SIG-M5 (cell line): ENCODE results near the gene PPP1R14D.

Experiments
- DNase-seq: peaks from one replicate; lab custom pipeline; 2025; lab: John Stamatoyannopoulos, UW

PPP1R14D gene

GRCh38 chr15:40852529-40852928 lies 24.0 kb upstream of the PPP1R14D start:
- DNase-seq, result no peak

- no peak for DNase-seq
Observed at GRCh38 chr15:40850576-40851112, 22.1 kb upstream of the PPP1R14D start.

GRCh38 chr15:40847223-40847961 lies 18.9 kb upstream of the PPP1R14D start:
- DNase-seq, result peak; percentile 72

- no peak for DNase-seq
Observed at GRCh38 chr15:40846841-40847222, 18.3 kb upstream of the PPP1R14D start.

- no peak for DNase-seq
Observed at GRCh38 chr15:40845511-40846284, 17.2 kb upstream of the PPP1R14D start.

- DNase-seq, result no peak
Observed at GRCh38 chr15:40845036-40845435, 16.5 kb upstream of the PPP1R14D start.

GRCh38 chr15:40844696-40845030 lies 16.2 kb upstream of the PPP1R14D start:
- DNase-seq, result no peak

GRCh38 chr15:40843885-40844695 lies 15.6 kb upstream of the PPP1R14D start, which contains the start of gene SPINT1:
SPINT1 (plus strand) TSS chr15:40844048; CDS start chr15:40844555, 507 bp downstream.
- no peak for DNase-seq

GRCh38 chr15:40843261-40843884 lies 14.9 kb upstream of the PPP1R14D start:
- no peak for DNase-seq

- DNase-seq, result no peak
Observed at GRCh38 chr15:40841741-40842140, 13.2 kb upstream of the PPP1R14D start.

- DNase-seq, result no peak
Observed at GRCh38 chr15:40838756-40839155, 10.2 kb upstream of the PPP1R14D start.

- no peak for DNase-seq
Observed at GRCh38 chr15:40836020-40836419, 7.5 kb upstream of the PPP1R14D start.

- DNase-seq, result no peak
Observed at GRCh38 chr15:40832903-40833302, 4.4 kb upstream of the PPP1R14D start.

GRCh38 chr15:40831861-40832260 lies 3.4 kb upstream of the PPP1R14D start:
- no peak for DNase-seq

GRCh38 chr15:40830884-40831283 lies 2.4 kb upstream of the PPP1R14D start:
- DNase-seq, result no peak

GRCh38 chr15:40829115-40829514 lies 607 bp upstream of the PPP1R14D start:
- no peak for DNase-seq

GRCh38 chr15:40826423-40827075 lies 2.0 kb downstream of the PPP1R14D start:
- no peak for DNase-seq

- no peak for DNase-seq
Observed at GRCh38 chr15:40825661-40826422, 2.7 kb downstream of the PPP1R14D start.

- DNase-seq, result no peak
Observed at GRCh38 chr15:40823572-40824343, 4.8 kb downstream of the PPP1R14D start.

- DNase-seq, result no peak
Observed at GRCh38 chr15:40821195-40821594, 7.3 kb downstream of the PPP1R14D start.
